BJ (cell line): Measurements from ENCODE around the gene EYA4. TPM values are rescaled to one million over a fixed set of nuclear protein-coding genes. Genes with fewer than 3 reads are reported as not detected.

ENCODE experiments used
- CTCF ChIA-PET: fragments of 350-600 bp; formaldehyde crosslinking; extraction: SDS; loops from one replicate; lab custom pipeline; 2021; ENCODE audit warnings: antibody characterized with exemption, inconsistent platforms; lab: Yijun Ruan, JAX
- POLR2A ChIA-PET: fragments of 300-600 bp; sonication (Branson Sonifier 250); formaldehyde crosslinking; extraction: SDS; loops from one replicate; lab custom pipeline; 2021; ENCODE audit warnings: antibody characterized with exemption; lab: Charles Lee
- DNase-seq: peaks from one replicate; pipeline ENCODE4 v3.0.0-alpha.2; 2011; ENCODE audit warnings: low read depth
- H3K27me3 ChIP-seq: 2 replicates; pipeline ENCODE4 v1.6.0; 2011; ENCODE audit warnings: low read length; ENCODE audit not compliant: control insufficient read depth, insufficient read depth
- H3K36me3 ChIP-seq: 2 replicates; pipeline ENCODE4 v1.5.1; 2011; ENCODE audit warnings: low read length; ENCODE audit not compliant: control insufficient read depth, insufficient read depth
- H3K4me3 ChIP-seq: 2 replicates; pipeline ENCODE4 v1.5.1; 2011; ENCODE audit warnings: low read depth, mild to moderate bottlenecking, control low read depth, low read length
- polyA plus RNA-seq: library from polyadenylated mRNA; depleted of rRNA; stranded (reverse); fragments of >200 nt; gene quantifications from 2 replicates; pipeline ENCODE4 v1.2.3, GENCODE V29; 2011
- TF ChIP-seq, protein P1 (sequence below): IDR thresholded peaks from 2 replicates; pipeline ENCODE4 v1.5.1; 2011; ENCODE audit warnings: low read depth, mild to moderate bottlenecking, control low read depth, inconsistent platforms, low read length, moderate library complexity; ENCODE audit not compliant: insufficient read depth

Gene EYA4
- polyA plus RNA-seq, 1 experiment, result 0.32 TPM

DNA sequence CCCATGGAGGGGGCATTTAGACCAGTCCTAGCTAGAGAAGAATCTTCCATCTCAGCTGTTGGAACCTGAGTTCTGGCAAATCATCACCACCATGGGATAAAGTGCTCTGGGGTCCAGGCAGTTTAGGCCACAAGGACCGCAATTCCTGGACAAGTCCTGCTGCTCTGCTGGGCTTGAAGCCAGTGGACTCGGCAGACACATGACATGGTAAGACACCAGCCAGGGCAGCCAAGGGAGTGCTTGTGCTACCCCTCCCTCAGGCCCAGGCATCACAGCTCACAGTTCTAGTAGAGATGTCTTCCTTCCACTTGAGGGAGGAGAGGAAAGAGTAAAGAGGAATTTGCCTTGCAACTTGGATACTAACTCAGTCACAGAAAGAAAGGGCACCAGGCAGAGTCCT is 246.0 kb downstream of the EYA4 start:
- ChIA-PET POLR2A (no interaction called here), CTCF (no interaction called here)
- Histone ChIP-seq H3K4me3 (no peak overlapping the region), H3K36me3 (no peaks in the 10 kb centered on the region), H3K27me3 (no peaks in the 10 kb centered on the region)
- DNase-seq, result no peak
- TF ChIP-seq, protein P1, sequence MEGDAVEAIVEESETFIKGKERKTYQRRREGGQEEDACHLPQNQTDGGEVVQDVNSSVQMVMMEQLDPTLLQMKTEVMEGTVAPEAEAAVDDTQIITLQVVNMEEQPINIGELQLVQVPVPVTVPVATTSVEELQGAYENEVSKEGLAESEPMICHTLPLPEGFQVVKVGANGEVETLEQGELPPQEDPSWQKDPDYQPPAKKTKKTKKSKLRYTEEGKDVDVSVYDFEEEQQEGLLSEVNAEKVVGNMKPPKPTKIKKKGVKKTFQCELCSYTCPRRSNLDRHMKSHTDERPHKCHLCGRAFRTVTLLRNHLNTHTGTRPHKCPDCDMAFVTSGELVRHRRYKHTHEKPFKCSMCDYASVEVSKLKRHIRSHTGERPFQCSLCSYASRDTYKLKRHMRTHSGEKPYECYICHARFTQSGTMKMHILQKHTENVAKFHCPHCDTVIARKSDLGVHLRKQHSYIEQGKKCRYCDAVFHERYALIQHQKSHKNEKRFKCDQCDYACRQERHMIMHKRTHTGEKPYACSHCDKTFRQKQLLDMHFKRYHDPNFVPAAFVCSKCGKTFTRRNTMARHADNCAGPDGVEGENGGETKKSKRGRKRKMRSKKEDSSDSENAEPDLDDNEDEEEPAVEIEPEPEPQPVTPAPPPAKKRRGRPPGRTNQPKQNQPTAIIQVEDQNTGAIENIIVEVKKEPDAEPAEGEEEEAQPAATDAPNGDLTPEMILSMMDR, result no peak

DNA sequence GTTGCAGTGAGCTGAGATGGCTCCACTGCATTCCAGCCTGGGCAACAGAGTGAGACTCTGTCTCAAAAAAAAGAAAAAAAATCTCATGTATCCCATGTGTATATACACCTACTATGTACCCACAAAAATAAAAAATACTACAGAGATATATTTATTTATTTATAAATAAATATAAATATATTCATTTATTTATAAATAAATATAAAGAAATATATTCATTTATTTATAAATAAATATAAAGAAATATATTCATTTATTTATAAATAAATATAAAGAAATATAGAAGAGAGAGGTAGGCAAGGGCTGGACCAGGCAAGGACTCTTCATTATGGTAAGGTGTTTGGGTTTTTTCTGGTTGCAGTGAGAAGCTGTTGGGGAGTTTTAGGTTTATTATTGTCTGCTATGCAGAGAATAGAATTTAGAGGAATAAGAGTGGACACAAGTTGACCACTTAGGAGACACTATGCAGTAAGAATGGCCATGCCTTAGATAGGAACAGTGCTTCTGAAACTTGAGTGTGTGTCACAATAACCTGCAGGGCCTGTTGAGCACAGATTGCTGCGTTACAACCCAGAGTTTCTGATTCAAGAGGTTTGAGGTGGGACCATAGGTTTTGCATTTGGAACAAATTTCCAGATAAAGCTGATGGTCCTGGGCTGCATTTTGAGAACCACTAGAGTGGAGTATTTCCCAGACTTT is 254.2 kb downstream of the EYA4 start:
- CTCF ChIA-PET, result no interaction called here
- no peaks in the 10 kb centered on the region for H3K27me3 ChIP-seq
- TF ChIP-seq, protein P1, result no peak
- no peaks in the 10 kb centered on the region for H3K36me3 ChIP-seq
- DNase-seq, result no peak
- POLR2A ChIA-PET, result no interaction called here
- H3K4me3 ChIP-seq, result no peak overlapping the region

- no peak for DNase-seq
- ChIA-PET POLR2A (no interaction called here), CTCF (interaction anchor here (0.8 kb wide), 1 partner anchor 536 kb away, joined by 3 read pairs; no protein-coding TSS in a partner anchor)
- no peaks in the 10 kb centered on the region for H3K36me3 ChIP-seq
- H3K4me3 ChIP-seq, result no peak overlapping the region
- TF ChIP-seq, protein P1, result no peak
- H3K27me3 ChIP-seq, result peaks cover 3% of the 10 kb centered on the region; the same call in 1 of the 2 replicates
These were observed 258.5 kb downstream of the EYA4 start for GRCh38 chr6:133499662-133500061.

- no peaks in the 10 kb centered on the region for H3K36me3 ChIP-seq
- ChIA-PET CTCF (interaction anchor here (0.5 kb wide), 1 partner anchor 13 kb away, joined by 3 read pairs; no protein-coding TSS in a partner anchor), POLR2A (no interaction called here)
- H3K4me3 ChIP-seq, result no peak overlapping the region
- no peak for DNase-seq
- TF ChIP-seq, protein P1, result no peak
- H3K27me3 ChIP-seq, result peaks cover 3% of the 10 kb centered on the region; the same call in 1 of the 2 replicates
These were observed 260.6 kb downstream of the EYA4 start for GRCh38 chr6:133501675-133502270.
